HG02943 (cell line): ENCODE results near the gene NCOA3.
"Not testable (repeated sequence)": the region's sequence is repeated elsewhere in the genome, so short reads cannot be mapped to it uniquely, and the experiment has no call there.

ENCODE experiments used
- ATAC-seq: cut with Tn5 transposase; IDR thresholded peaks from one replicate; pipeline ENCODE4 v1.9.1; 2021; ENCODE audit warnings: mild to moderate bottlenecking, low read depth, moderate library complexity; ENCODE audit not compliant: unreplicated experiment

NCOA3 gene

GRCh38 chr20:47466704-47467459 lies 34.8 kb upstream of the NCOA3 start:
- ATAC-seq, result no peak

- no peak for ATAC-seq
These were observed 33.2 kb upstream of the NCOA3 start for GRCh38 chr20:47468290-47469050.

GRCh38 chr20:47475419-47476044 lies 26.2 kb upstream of the NCOA3 start:
- no peak for ATAC-seq

- ATAC-seq, result no peak
These were observed 25.2 kb upstream of the NCOA3 start for GRCh38 chr20:47476452-47476851.

GRCh38 chr20:47479093-47479492 lies 22.6 kb upstream of the NCOA3 start:
- no peak for ATAC-seq

GRCh38 chr20:47479506-47479905 lies 22.2 kb upstream of the NCOA3 start:
- no peak for ATAC-seq

GRCh38 chr20:47480239-47480638 lies 21.4 kb upstream of the NCOA3 start:
- ATAC-seq, result no peak

GRCh38 chr20:47480705-47481104 lies 21.0 kb upstream of the NCOA3 start:
- no peak for ATAC-seq

GRCh38 chr20:47481330-47482216 lies 20.1 kb upstream of the NCOA3 start:
- no peak for ATAC-seq

- no peak for ATAC-seq
These were observed 19.0 kb upstream of the NCOA3 start for GRCh38 chr20:47482705-47483104.

GRCh38 chr20:47484303-47484702 lies 17.4 kb upstream of the NCOA3 start:
- ATAC-seq, result no peak

- ATAC-seq, result peak; percentile 66
These were observed 14.3 kb upstream of the NCOA3 start for GRCh38 chr20:47487175-47487917.

- no peak for ATAC-seq
These were observed 12.2 kb upstream of the NCOA3 start for GRCh38 chr20:47489448-47489872.

- ATAC-seq, result no peak
These were observed 10.9 kb upstream of the NCOA3 start for GRCh38 chr20:47490795-47491194.

- no peak for ATAC-seq
These were observed 9.4 kb upstream of the NCOA3 start for GRCh38 chr20:47492284-47492683.

- ATAC-seq, result no peak
These were observed 8.3 kb upstream of the NCOA3 start for GRCh38 chr20:47493175-47493962.

- no peak for ATAC-seq
These were observed 7.8 kb upstream of the NCOA3 start for GRCh38 chr20:47493963-47494293.

GRCh38 chr20:47494606-47495005 lies 7.1 kb upstream of the NCOA3 start:
- ATAC-seq, result not testable (repeated sequence)

- no peak for ATAC-seq
These were observed 5.6 kb upstream of the NCOA3 start for GRCh38 chr20:47496118-47496517.
